IPS-20b (cell line): ENCODE measurements around the gene EHMT1.
"Not testable (repeated sequence)": the region's sequence is repeated elsewhere in the genome, so short reads cannot be mapped to it uniquely, and the experiment has no call there.

Experiments used
- H3K27ac ChIP-seq: one replicate; pipeline ENCODE4 v1.5.1; 2013; ENCODE audit warnings: low read length
- H3K27me3 ChIP-seq: 2 replicates; pipeline ENCODE4 v1.6.1; 2013; ENCODE audit warnings: mild to moderate bottlenecking, low read length, inconsistent platforms; ENCODE audit not compliant: insufficient read depth
- H3K36me3 ChIP-seq: 2 replicates; pipeline ENCODE4 v1.6.1; 2013; ENCODE audit warnings: low read depth, mild to moderate bottlenecking, inconsistent platforms, low read length, moderate library complexity; ENCODE audit not compliant: insufficient read depth
- H3K4me1 ChIP-seq: 2 replicates; pipeline ENCODE4 v1.6.1; 2013; ENCODE audit warnings: mild to moderate bottlenecking, control low read depth, inconsistent platforms, low read length, moderate library complexity; ENCODE audit not compliant: insufficient read depth
- H3K4me3 ChIP-seq: 2 replicates; pipeline ENCODE4 v1.5.1; 2013; ENCODE audit warnings: mild to moderate bottlenecking, low read length, inconsistent platforms
- H3K9ac ChIP-seq: 2 replicates; pipeline ENCODE4 v1.6.1; 2013; ENCODE audit warnings: low read depth, mild to moderate bottlenecking, inconsistent platforms, low read length, moderate library complexity
- H3K9me3 ChIP-seq: 2 replicates; pipeline ENCODE4 v1.6.1; 2013; ENCODE audit warnings: mild to moderate bottlenecking, low read depth, low read length, inconsistent platforms; ENCODE audit not compliant: insufficient read depth

The EHMT1 gene

GRCh38 chr9:137703842-137704508 lies 85.2 kb downstream of the EHMT1 start:
- H3K4me3 ChIP-seq = no peak overlapping the region

GRCh38 chr9:137705443-137705863 lies 86.6 kb downstream of the EHMT1 start:
- Histone ChIP-seq H3K9ac (no peak overlapping the region), H3K4me1 (peaks cover 7% of the 10 kb centered on the region), H3K27me3 (no peaks in the 10 kb centered on the region), H3K4me3 (no peak overlapping the region), H3K9me3 (peaks cover 17% of the 10 kb centered on the region), H3K36me3 (peaks cover 9% of the 10 kb centered on the region; the same call in 1 of the 2 replicates), H3K27ac (no peak overlapping the region)

More at GRCh38 chr9:137703842-137704508, 85.2 kb downstream of the EHMT1 start:
- H3K27ac ChIP-seq = no peak overlapping the region
- H3K36me3 ChIP-seq = peaks cover 9% of the 10 kb centered on the region; the same call in 1 of the 2 replicates
- no peak overlapping the region for H3K9ac ChIP-seq
- H3K4me1 ChIP-seq = peaks cover 7% of the 10 kb centered on the region
- H3K9me3 ChIP-seq = peaks cover 17% of the 10 kb centered on the region
- H3K27me3 ChIP-seq = no peaks in the 10 kb centered on the region

- H3K27me3 ChIP-seq = no peaks in the 10 kb centered on the region
- H3K4me3 ChIP-seq = no peak overlapping the region
- no peak overlapping the region for H3K27ac ChIP-seq
- peaks cover 17% of the 10 kb centered on the region for H3K9me3 ChIP-seq
- H3K9ac ChIP-seq = no peak overlapping the region
- H3K36me3 ChIP-seq = peaks cover 11% of the 10 kb centered on the region
- H3K4me1 ChIP-seq = peaks cover 7% of the 10 kb centered on the region
Measured at GRCh38 chr9:137705906-137706305, 87.1 kb downstream of the EHMT1 start.

GRCh38 chr9:137707361-137707760 lies 88.6 kb downstream of the EHMT1 start:
- Histone ChIP-seq H3K9me3 (peaks cover 11% of the 10 kb centered on the region), H3K27me3 (no peaks in the 10 kb centered on the region), H3K36me3 (peaks cover 22% of the 10 kb centered on the region), H3K4me1 (peaks cover 7% of the 10 kb centered on the region), H3K9ac (no peak overlapping the region), H3K4me3 (no peak overlapping the region), H3K27ac (no peak overlapping the region)

GRCh38 chr9:137708590-137709284 lies 89.9 kb downstream of the EHMT1 start:
- Histone ChIP-seq H3K27ac (no peak overlapping the region), H3K9me3 (no peaks in the 10 kb centered on the region)

GRCh38 chr9:137709411-137710101 lies 90.8 kb downstream of the EHMT1 start:
- no peak overlapping the region for H3K27ac ChIP-seq
- H3K27me3 ChIP-seq = no peaks in the 10 kb centered on the region
- H3K36me3 ChIP-seq = peaks cover 26% of the 10 kb centered on the region; the same call in 1 of the 2 replicates
- H3K4me3 ChIP-seq = no peak overlapping the region
- peaks cover 7% of the 10 kb centered on the region for H3K4me1 ChIP-seq
- H3K9me3 ChIP-seq = no peaks in the 10 kb centered on the region
- no peak overlapping the region for H3K9ac ChIP-seq

More at GRCh38 chr9:137708590-137709284, 89.9 kb downstream of the EHMT1 start:
- Histone ChIP-seq H3K9ac (no peak overlapping the region), H3K4me3 (no peak overlapping the region), H3K27me3 (no peaks in the 10 kb centered on the region), H3K36me3 (peaks cover 23% of the 10 kb centered on the region; the same call in 1 of the 2 replicates), H3K4me1 (peaks cover 7% of the 10 kb centered on the region)

GRCh38 chr9:137710704-137711103 lies 91.9 kb downstream of the EHMT1 start:
- Histone ChIP-seq H3K27me3 (no peaks in the 10 kb centered on the region), H3K4me1 (peaks cover under 1% of the 10 kb centered on the region), H3K9ac (no peak overlapping the region), H3K36me3 (peaks cover 33% of the 10 kb centered on the region; the same call in 1 of the 2 replicates), H3K27ac (no peak overlapping the region), H3K9me3 (no peaks in the 10 kb centered on the region), H3K4me3 (no peak overlapping the region)

GRCh38 chr9:137711678-137712105 lies 92.9 kb downstream of the EHMT1 start:
- Histone ChIP-seq H3K27ac (no peak overlapping the region), H3K9ac (no peak overlapping the region), H3K4me3 (no peak overlapping the region), H3K9me3 (no peaks in the 10 kb centered on the region), H3K36me3 (peaks cover 39% of the 10 kb centered on the region), H3K27me3 (no peaks in the 10 kb centered on the region), H3K4me1 (no peaks in the 10 kb centered on the region)

- Histone ChIP-seq H3K9me3 (peaks cover 4% of the 10 kb centered on the region; the same call in 1 of the 2 replicates), H3K27ac (no peak overlapping the region), H3K4me1 (no peaks in the 10 kb centered on the region), H3K27me3 (no peaks in the 10 kb centered on the region), H3K4me3 (no peak overlapping the region), H3K9ac (no peak overlapping the region), H3K36me3 (peaks cover 70% of the 10 kb centered on the region)
Measured at GRCh38 chr9:137715321-137715720, 96.5 kb downstream of the EHMT1 start.

GRCh38 chr9:137715866-137716693 lies 97.3 kb downstream of the EHMT1 start:
- peaks cover 75% of the 10 kb centered on the region for H3K36me3 ChIP-seq
- H3K27me3 ChIP-seq = not testable (repeated sequence)

GRCh38 chr9:137716694-137717287 lies 98.0 kb downstream of the EHMT1 start:
- Histone ChIP-seq H3K9me3 (peaks cover 4% of the 10 kb centered on the region; the same call in 1 of the 2 replicates), H3K4me1 (no peaks in the 10 kb centered on the region), H3K9ac (no peak overlapping the region), H3K4me3 (no peak overlapping the region), H3K27ac (no peak overlapping the region), H3K27me3 (no peaks in the 10 kb centered on the region), H3K36me3 (peaks cover 72% of the 10 kb centered on the region)

More at GRCh38 chr9:137715866-137716693, 97.3 kb downstream of the EHMT1 start:
- H3K4me1 ChIP-seq, H3K4me3 ChIP-seq, H3K9ac ChIP-seq, H3K27ac ChIP-seq, H3K9me3 ChIP-seq: not testable (repeated sequence)
